ENCODE data around the gene TGFBRAP1. TPM values are rescaled to one million over a fixed set of nuclear protein-coding genes. Genes with fewer than 3 reads are reported as not detected.
"Not testable (repeated sequence)": the region's sequence is repeated elsewhere in the genome, so short reads cannot be mapped to it uniquely, and the experiment has no call there.

Gene TGFBRAP1
- polyA plus RNA-seq, 3 donors, result 14.5 to 15.7 (median 15.1) TPM

GRCh38 chr2:105287692-105288091 is 41.8 kb downstream of the TGFBRAP1 start:
- DNase-seq (ENCODE audit: low read depth in 3 of 3, low spot score in 2 of 3), result no peak

- no peak for DNase-seq (ENCODE audit: low read depth in 3 of 3, low spot score in 2 of 3)
Measured at GRCh38 chr2:105283532-105283931, 46.0 kb downstream of the TGFBRAP1 start.

- DNase-seq (ENCODE audit: low read depth in 3 of 3, low spot score in 2 of 3), result no peak
Measured at GRCh38 chr2:105280281-105280680, 49.3 kb downstream of the TGFBRAP1 start.

GRCh38 chr2:105279126-105279525 is 50.4 kb downstream of the TGFBRAP1 start:
- DNase-seq (ENCODE audit: low read depth in 3 of 3, low spot score in 2 of 3), result no peak

- DNase-seq (ENCODE audit: low read depth in 3 of 3, low spot score in 2 of 3), result no peak
Measured at GRCh38 chr2:105278654-105279053, 50.9 kb downstream of the TGFBRAP1 start.

- DNase-seq (ENCODE audit: low read depth in 3 of 3, low spot score in 2 of 3), result no peak
Measured at GRCh38 chr2:105274046-105274445, 55.5 kb downstream of the TGFBRAP1 start.

- no peak for DNase-seq (ENCODE audit: low read depth in 3 of 3, low spot score in 2 of 3)
Measured at GRCh38 chr2:105272176-105272575, 57.4 kb downstream of the TGFBRAP1 start.

GRCh38 chr2:105271393-105272045 is 58.0 kb downstream of the TGFBRAP1 start:
- no peak for DNase-seq (ENCODE audit: low read depth in 3 of 3, low spot score in 2 of 3)

GRCh38 chr2:105269426-105269825 is 60.1 kb downstream of the TGFBRAP1 start:
- no peak for DNase-seq (ENCODE audit: low read depth in 3 of 3, low spot score in 2 of 3)

- peak; percentile 31 to 55 (median 42) for DNase-seq (ENCODE audit: low read depth in 3 of 3, low spot score in 2 of 3)
Measured at GRCh38 chr2:105262651-105263091, 66.9 kb downstream of the TGFBRAP1 start.

GRCh38 chr2:105261061-105261460 is 68.5 kb downstream of the TGFBRAP1 start:
- DNase-seq (ENCODE audit: low read depth in 3 of 3, low spot score in 2 of 3), result no peak

- DNase-seq (ENCODE audit: low read depth in 3 of 3, low spot score in 2 of 3), result no peak
Measured at GRCh38 chr2:105258835-105259350, 70.6 kb downstream of the TGFBRAP1 start.

GRCh38 chr2:105257981-105258380 is 71.6 kb downstream of the TGFBRAP1 start:
- no peak for DNase-seq (ENCODE audit: low read depth in 3 of 3, low spot score in 2 of 3)

GRCh38 chr2:105256431-105257047 is 73.0 kb downstream of the TGFBRAP1 start:
- no peak for DNase-seq (ENCODE audit: low read depth in 3 of 3, low spot score in 2 of 3)

GRCh38 chr2:105255979-105256378 is 73.6 kb downstream of the TGFBRAP1 start:
- DNase-seq (ENCODE audit: low read depth in 3 of 3, low spot score in 2 of 3), result no peak

GRCh38 chr2:105254531-105255210 is 74.9 kb downstream of the TGFBRAP1 start:
- no peak for DNase-seq (ENCODE audit: low read depth in 3 of 3, low spot score in 2 of 3)

- no peak for DNase-seq (ENCODE audit: low read depth in 3 of 3, low spot score in 2 of 3)
Measured at GRCh38 chr2:105252271-105252670, 77.3 kb downstream of the TGFBRAP1 start.

GRCh38 chr2:105251016-105251648 is 78.4 kb downstream of the TGFBRAP1 start:
- DNase-seq (ENCODE audit: low read depth in 3 of 3, low spot score in 2 of 3), result not testable (repeated sequence)

GRCh38 chr2:105249891-105250290 is 79.6 kb downstream of the TGFBRAP1 start:
- no peak for DNase-seq (ENCODE audit: low read depth in 3 of 3, low spot score in 2 of 3)

GRCh38 chr2:105249181-105249580 is 80.4 kb downstream of the TGFBRAP1 start:
- DNase-seq (ENCODE audit: low read depth in 3 of 3, low spot score in 2 of 3), result no peak

Data from right renal cortex interstitium (tissue), 3 donors.